HepG2 (cell line): ENCODE measurements around the gene KANSL1. TPM values are rescaled to one million over a fixed set of nuclear protein-coding genes. Genes with fewer than 3 reads are reported as not detected.
A peak's percentile ranks its signal among the peaks of the same experiment; 100 is the strongest.

Experiments used
- KDM2A ChIP-seq: sonication (generic); formaldehyde crosslinking; IDR thresholded peaks from 2 replicates; pipeline ENCODE4 v1.4.0; 2020; ENCODE audit warnings: low read depth, missing genetic modification reagents, borderline replicate concordance
- SOX13 ChIP-seq, 3 experiments: fragments of 450-650 bp in 1 of 3; sonication (generic) in 1 of 3; formaldehyde crosslinking in 1 of 3; IDR thresholded peaks in 2 of 3; conservative IDR thresholded peaks in 1 of 3; 2 replicates each; pipeline versions ENCODE4 v1.5.0 to v1.6.1; 2016 to 2020; ENCODE audit warnings: antibody characterized with exemption in 1 of 3, mild to moderate bottlenecking in 1 of 3, missing compliant biosample characterization in 1 of 3, missing genetic modification reagents in 1 of 3, moderate library complexity in 1 of 3
- SP2 ChIP-seq: sonication (generic); formaldehyde crosslinking; IDR thresholded peaks from 2 replicates; pipeline ENCODE4 v1.5.1; 2020; ENCODE audit warnings: mild to moderate bottlenecking, missing genetic modification reagents
- SP4 ChIP-seq: sonication (generic); formaldehyde crosslinking; IDR thresholded peaks from 2 replicates; pipeline ENCODE4 v1.8.1; 2023; ENCODE audit warnings: mild to moderate bottlenecking, missing genetic modification reagents
- ZBTB1 ChIP-seq: sonication (generic); formaldehyde crosslinking; IDR thresholded peaks from 2 replicates; pipeline ENCODE4 v1.4.0; 2020; ENCODE audit warnings: missing genetic modification reagents, borderline replicate concordance
- ZBTB42 ChIP-seq: sonication (generic); formaldehyde crosslinking; IDR thresholded peaks from 2 replicates; pipeline ENCODE4 v1.5.0; 2020; ENCODE audit warnings: mild to moderate bottlenecking, missing genetic modification reagents
- ZNF101 ChIP-seq: sonication (generic); formaldehyde crosslinking; IDR thresholded peaks from 2 replicates; pipeline ENCODE4 v1.4.0; 2020; ENCODE audit warnings: mild to moderate bottlenecking, low read depth, missing genetic modification reagents, borderline replicate concordance
- ZNF12 ChIP-seq: sonication (generic); formaldehyde crosslinking; IDR thresholded peaks from 2 replicates; pipeline ENCODE4 v1.5.0; 2020; ENCODE audit warnings: missing genetic modification reagents
- ZNF24 ChIP-seq: fragments of 450-650 bp; IDR thresholded peaks from 2 replicates; pipeline ENCODE4 v1.6.1; 2017; ENCODE audit warnings: antibody characterized with exemption, mild to moderate bottlenecking
- ZNF557 ChIP-seq: sonication (generic); formaldehyde crosslinking; IDR thresholded peaks from 2 replicates; pipeline ENCODE4 v1.4.0; 2020; ENCODE audit warnings: missing genetic modification reagents
- ZNF703 ChIP-seq: sonication (generic); formaldehyde crosslinking; IDR thresholded peaks from 2 replicates; pipeline ENCODE4 v1.5.1; 2020; ENCODE audit warnings: missing genetic modification reagents, mild to moderate bottlenecking, moderate library complexity, borderline replicate concordance
- ZNF777 ChIP-seq: sonication (generic); formaldehyde crosslinking; IDR thresholded peaks from 2 replicates; pipeline ENCODE4 v1.4.0; 2020; ENCODE audit warnings: missing genetic modification reagents
- polyA plus RNA-seq, 8 experiments: library from polyadenylated mRNA; depleted of rRNA in 3 of 8; stranded (reverse) in 7 of 8; unstranded in 1 of 8; fragments of >200 nt; fragmentation: Illumina TruSeq in 4 of 8; extraction: Trizol in 4 of 8; gene quantifications; 2 replicates each; pipeline versions ENCODE4 v1.2.1 to v1.2.3, GENCODE V29; 2011 to 2016; ENCODE audit warnings: low read depth in 4 of 8, missing spikeins in 1 of 8, mixed read lengths in 1 of 8; ENCODE audit not compliant: insufficient read depth in 1 of 8
- total RNA-seq, 5 experiments: library from RNA; depleted of rRNA; stranded (reverse); fragments of >200 nt; fragmentation: Illumina TruSeq; extraction: Trizol; gene quantifications; 2 replicates each; pipeline ENCODE4 v1.2.3, GENCODE V29; 2016; ENCODE audit warnings: low read depth in 1 of 5
- TF ChIP-seq, protein P1 (sequence below): sonication (generic); formaldehyde crosslinking; IDR thresholded peaks from 2 replicates; pipeline ENCODE4 v1.5.0; 2020; ENCODE audit warnings: mild to moderate bottlenecking, missing genetic modification reagents
- TF ChIP-seq, protein P2 (sequence below): sonication (generic); formaldehyde crosslinking; IDR thresholded peaks from 2 replicates; pipeline ENCODE4 v1.8.0; 2022; ENCODE audit warnings: low read depth, missing genetic modification reagents
- TF ChIP-seq, protein P3 (sequence below): sonication (generic); formaldehyde crosslinking; IDR thresholded peaks from 2 replicates; pipeline ENCODE4 v1.4.0; 2020; ENCODE audit warnings: missing genetic modification reagents; ENCODE audit errors: not compliant biosample characterization
- TF ChIP-seq, protein P4 (sequence below): sonication (generic); formaldehyde crosslinking; IDR thresholded peaks from 2 replicates; pipeline ENCODE4 v1.4.0; 2020; ENCODE audit warnings: missing genetic modification reagents

KANSL1 gene
- total and polyA plus RNA-seq, 2 of the 13 experiments (the other 11 are each of a cell fraction or from before 2014, with no cell fraction given): 24.0 to 59.6 TPM

DNA sequence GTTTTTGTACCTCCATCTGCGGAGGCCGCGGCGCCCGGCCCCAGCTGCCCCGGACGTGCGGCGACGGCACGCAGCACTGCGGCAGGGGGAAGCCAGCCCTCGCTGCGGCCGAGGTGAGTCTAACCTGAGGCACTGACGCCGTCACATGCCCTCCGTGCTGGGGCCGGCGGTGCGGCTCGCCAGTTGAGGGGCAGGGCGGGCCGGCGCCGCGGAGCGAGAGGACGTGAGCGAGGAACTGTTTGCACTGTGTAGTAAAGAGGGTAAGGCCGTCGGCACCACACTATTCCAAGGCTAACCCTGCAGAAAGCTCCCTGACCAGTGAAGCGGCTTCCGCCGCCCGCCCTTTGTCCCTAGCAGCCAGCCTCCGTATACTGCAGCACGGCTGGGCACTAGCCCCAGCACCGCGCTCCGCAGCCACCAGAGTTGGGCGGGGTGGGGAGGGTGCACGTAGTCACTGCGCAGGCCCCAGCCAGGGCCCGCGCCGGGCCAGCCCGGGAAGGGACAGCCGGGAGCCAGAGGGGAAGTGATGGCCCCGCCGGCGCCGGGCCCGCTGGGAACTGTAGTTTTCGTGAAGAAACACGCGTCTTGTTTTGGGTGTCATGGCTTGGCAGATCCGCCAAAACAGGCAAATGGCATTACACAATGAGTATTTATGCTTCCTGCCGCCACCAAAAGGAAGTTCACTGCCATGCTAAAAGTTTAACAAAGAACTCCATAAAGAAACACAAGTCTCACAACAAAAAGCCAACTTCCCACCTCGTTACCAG, 580 bp upstream of the KANSL1 start (continued):
- TF ChIP-seq, protein P1, sequence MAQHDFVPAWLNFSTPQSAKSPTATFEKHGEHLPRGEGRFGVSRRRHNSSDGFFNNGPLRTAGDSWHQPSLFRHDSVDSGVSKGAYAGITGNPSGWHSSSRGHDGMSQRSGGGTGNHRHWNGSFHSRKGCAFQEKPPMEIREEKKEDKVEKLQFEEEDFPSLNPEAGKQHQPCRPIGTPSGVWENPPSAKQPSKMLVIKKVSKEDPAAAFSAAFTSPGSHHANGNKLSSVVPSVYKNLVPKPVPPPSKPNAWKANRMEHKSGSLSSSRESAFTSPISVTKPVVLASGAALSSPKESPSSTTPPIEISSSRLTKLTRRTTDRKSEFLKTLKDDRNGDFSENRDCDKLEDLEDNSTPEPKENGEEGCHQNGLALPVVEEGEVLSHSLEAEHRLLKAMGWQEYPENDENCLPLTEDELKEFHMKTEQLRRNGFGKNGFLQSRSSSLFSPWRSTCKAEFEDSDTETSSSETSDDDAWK (CRISPR knock-in tag): no peak
- TF ChIP-seq ZBTB1: no peak
- TF ChIP-seq ZNF557 (CRISPR knock-in tag): 0 out of 2 replicates have a peak, but pooled peaks have one; percentile 20
- TF ChIP-seq, protein P2, sequence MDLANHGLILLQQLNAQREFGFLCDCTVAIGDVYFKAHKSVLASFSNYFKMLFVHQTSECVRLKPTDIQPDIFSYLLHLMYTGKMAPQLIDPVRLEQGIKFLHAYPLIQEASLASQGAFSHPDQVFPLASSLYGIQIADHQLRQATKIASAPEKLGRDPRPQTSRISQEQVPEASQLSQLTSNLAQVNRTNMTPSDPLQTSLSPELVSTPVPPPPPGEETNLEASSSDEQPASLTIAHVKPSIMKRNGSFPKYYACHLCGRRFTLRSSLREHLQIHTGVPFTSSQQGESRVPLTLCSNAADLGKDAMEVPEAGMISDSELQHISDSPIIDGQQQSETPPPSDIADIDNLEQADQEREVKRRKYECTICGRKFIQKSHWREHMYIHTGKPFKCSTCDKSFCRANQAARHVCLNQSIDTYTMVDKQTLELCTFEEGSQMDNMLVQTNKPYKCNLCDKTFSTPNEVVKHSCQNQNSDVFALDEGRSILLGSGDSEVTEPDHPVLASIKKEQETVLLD: peak; percentile 25; the same call in 1 of the 2 replicates
- no peak; the same call in none of the 2 replicates for TF ChIP-seq ZNF12 (CRISPR knock-in tag)
- peak; percentile 43; the same call in 1 of the 2 replicates for TF ChIP-seq ZNF777 (CRISPR knock-in tag)
- no peak; the same call in 1 of the 2 replicates for TF ChIP-seq SOX13 (IDR thresholded peaks at IDR 0.05)
- TF ChIP-seq SOX13 (CRISPR knock-in tag; conservative IDR thresholded peaks at IDR 0.05 in 1 of 2, IDR thresholded peaks at IDR 0.05 in 1 of 2): peak in 1 of 2 experiments; percentile 53; a peak in 1 of 4 replicates
- TF ChIP-seq, protein P3, sequence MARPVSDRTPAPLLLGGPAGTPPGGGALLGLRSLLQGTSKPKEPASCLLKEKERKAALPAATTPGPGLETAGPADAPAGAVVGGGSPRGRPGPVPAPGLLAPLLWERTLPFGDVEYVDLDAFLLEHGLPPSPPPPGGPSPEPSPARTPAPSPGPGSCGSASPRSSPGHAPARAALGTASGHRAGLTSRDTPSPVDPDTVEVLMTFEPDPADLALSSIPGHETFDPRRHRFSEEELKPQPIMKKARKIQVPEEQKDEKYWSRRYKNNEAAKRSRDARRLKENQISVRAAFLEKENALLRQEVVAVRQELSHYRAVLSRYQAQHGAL: no peak
- TF ChIP-seq, protein P4, sequence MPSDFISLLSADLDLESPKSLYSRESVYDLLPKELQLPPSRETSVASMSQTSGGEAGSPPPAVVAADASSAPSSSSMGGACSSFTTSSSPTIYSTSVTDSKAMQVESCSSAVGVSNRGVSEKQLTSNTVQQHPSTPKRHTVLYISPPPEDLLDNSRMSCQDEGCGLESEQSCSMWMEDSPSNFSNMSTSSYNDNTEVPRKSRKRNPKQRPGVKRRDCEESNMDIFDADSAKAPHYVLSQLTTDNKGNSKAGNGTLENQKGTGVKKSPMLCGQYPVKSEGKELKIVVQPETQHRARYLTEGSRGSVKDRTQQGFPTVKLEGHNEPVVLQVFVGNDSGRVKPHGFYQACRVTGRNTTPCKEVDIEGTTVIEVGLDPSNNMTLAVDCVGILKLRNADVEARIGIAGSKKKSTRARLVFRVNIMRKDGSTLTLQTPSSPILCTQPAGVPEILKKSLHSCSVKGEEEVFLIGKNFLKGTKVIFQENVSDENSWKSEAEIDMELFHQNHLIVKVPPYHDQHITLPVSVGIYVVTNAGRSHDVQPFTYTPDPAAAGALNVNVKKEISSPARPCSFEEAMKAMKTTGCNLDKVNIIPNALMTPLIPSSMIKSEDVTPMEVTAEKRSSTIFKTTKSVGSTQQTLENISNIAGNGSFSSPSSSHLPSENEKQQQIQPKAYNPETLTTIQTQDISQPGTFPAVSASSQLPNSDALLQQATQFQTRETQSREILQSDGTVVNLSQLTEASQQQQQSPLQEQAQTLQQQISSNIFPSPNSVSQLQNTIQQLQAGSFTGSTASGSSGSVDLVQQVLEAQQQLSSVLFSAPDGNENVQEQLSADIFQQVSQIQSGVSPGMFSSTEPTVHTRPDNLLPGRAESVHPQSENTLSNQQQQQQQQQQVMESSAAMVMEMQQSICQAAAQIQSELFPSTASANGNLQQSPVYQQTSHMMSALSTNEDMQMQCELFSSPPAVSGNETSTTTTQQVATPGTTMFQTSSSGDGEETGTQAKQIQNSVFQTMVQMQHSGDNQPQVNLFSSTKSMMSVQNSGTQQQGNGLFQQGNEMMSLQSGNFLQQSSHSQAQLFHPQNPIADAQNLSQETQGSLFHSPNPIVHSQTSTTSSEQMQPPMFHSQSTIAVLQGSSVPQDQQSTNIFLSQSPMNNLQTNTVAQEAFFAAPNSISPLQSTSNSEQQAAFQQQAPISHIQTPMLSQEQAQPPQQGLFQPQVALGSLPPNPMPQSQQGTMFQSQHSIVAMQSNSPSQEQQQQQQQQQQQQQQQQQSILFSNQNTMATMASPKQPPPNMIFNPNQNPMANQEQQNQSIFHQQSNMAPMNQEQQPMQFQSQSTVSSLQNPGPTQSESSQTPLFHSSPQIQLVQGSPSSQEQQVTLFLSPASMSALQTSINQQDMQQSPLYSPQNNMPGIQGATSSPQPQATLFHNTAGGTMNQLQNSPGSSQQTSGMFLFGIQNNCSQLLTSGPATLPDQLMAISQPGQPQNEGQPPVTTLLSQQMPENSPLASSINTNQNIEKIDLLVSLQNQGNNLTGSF (CRISPR knock-in tag): no peak
- peak; percentile 29; the same call in 1 of the 2 replicates for TF ChIP-seq ZNF703 (CRISPR knock-in tag)
- no peak for TF ChIP-seq ZNF24
- TF ChIP-seq ZBTB42 (CRISPR knock-in tag): peak; percentile 88
- peak; percentile 49; the same call in 1 of the 2 replicates for TF ChIP-seq SP2
- peak; percentile 91; the same call in 1 of the 2 replicates for TF ChIP-seq ZNF101
- peak; percentile 83 for TF ChIP-seq KDM2A (CRISPR knock-in tag)
- peak; percentile 77; the same call in 1 of the 2 replicates for TF ChIP-seq SP4
